GM21447 (cell line): ENCODE results near the gene ZNF587B.
"Not testable (repeated sequence)": the region's sequence is repeated elsewhere in the genome, so short reads cannot be mapped to it uniquely, and the experiment has no call there.

Source experiments
- ATAC-seq: cut with Tn5 transposase; IDR thresholded peaks from one replicate; pipeline ENCODE4 v1.9.1; 2021; ENCODE audit not compliant: unreplicated experiment

Gene ZNF587B

GRCh38 chr19:57830071-57830602 is at the start of gene ZNF587B:
TSS of gene ZNF587B (plus strand) at chr19:57830299. CDS start at chr19:57830529, 230 bp downstream.
- no peak for ATAC-seq

GRCh38 chr19:57786286-57786685 is 43.8 kb upstream of the ZNF587B start:
- no peak for ATAC-seq

- ATAC-seq: no peak
These were observed 43.2 kb upstream of the ZNF587B start for GRCh38 chr19:57786906-57787305.

GRCh38 chr19:57788114-57788692 is 41.9 kb upstream of the ZNF587B start:
- ATAC-seq: no peak

GRCh38 chr19:57789288-57789687 is 40.8 kb upstream of the ZNF587B start:
- ATAC-seq: no peak

GRCh38 chr19:57796580-57796979 is 33.5 kb upstream of the ZNF587B start:
- not testable (repeated sequence) for ATAC-seq

- ATAC-seq: no peak
These were observed 29.4 kb upstream of the ZNF587B start for GRCh38 chr19:57800696-57801095.

GRCh38 chr19:57802269-57802668 is 27.8 kb upstream of the ZNF587B start:
- no peak for ATAC-seq

GRCh38 chr19:57803265-57803593 is 26.9 kb upstream of the ZNF587B start:
- no peak for ATAC-seq

- no peak for ATAC-seq
These were observed 26.3 kb upstream of the ZNF587B start for GRCh38 chr19:57803594-57804325.

GRCh38 chr19:57807541-57807940 is 22.6 kb upstream of the ZNF587B start:
- ATAC-seq: no peak

- ATAC-seq: not testable (repeated sequence)
These were observed 19.4 kb upstream of the ZNF587B start for GRCh38 chr19:57810410-57811295.

GRCh38 chr19:57812226-57812625 is 17.9 kb upstream of the ZNF587B start:
- peak; percentile 32 for ATAC-seq

- ATAC-seq: not testable (repeated sequence)
These were observed 16.9 kb upstream of the ZNF587B start for GRCh38 chr19:57812975-57813820.

GRCh38 chr19:57813919-57814504 is 16.1 kb upstream of the ZNF587B start:
- no peak for ATAC-seq

GRCh38 chr19:57814505-57815246 is 15.4 kb upstream of the ZNF587B start, which contains the start of gene ZNF552:
TSS of gene ZNF552 (minus strand) at chr19:57814913. CDS start at chr19:57814743, 170 bp downstream.
- ATAC-seq: peak; percentile 70

GRCh38 chr19:57815247-57816075 is 14.6 kb upstream of the ZNF587B start:
- no peak for ATAC-seq

- ATAC-seq: no peak
These were observed 13.4 kb upstream of the ZNF587B start for GRCh38 chr19:57816652-57817051.

GRCh38 chr19:57817976-57818375 is 12.1 kb upstream of the ZNF587B start:
- no peak for ATAC-seq
